ENCODE results near the gene TREX2. TPM values are rescaled to one million over a fixed set of nuclear protein-coding genes. Genes with fewer than 3 reads are reported as not detected.

The TREX2 gene
- total and polyA plus RNA-seq, 11 donors: 0.22 to 0.48 (median 0.29) TPM; not detected in 3

- 86 to 96% (median 90%) methylated on average over 14 to 18 of the region's 18 CpGs for WGBS, 4 donors
- ATAC-seq (no peak), DNase-seq (peak in 3 of 5 donors; percentile 7 to 23 (median 10))
- no peaks in the 10 kb centered on the region for H3K9me3 ChIP-seq
- H3K27me3 ChIP-seq: no peaks in the 10 kb centered on the region
- peaks cover 0 to 36% (median 7%) of the 10 kb centered on the region in 9 donors for H3K36me3 ChIP-seq
- H3K4me1 ChIP-seq: peaks cover 0 to 6% (median 0%) of the 10 kb centered on the region in 12 donors
- intact Hi-C loops (cut with DNase I): loop anchor here in 1 of 10 donors (10.0 kb wide), 1 partner anchor 48 kb away; no protein-coding TSS in a partner anchor
- TF ChIP-seq POLR2A (IDR thresholded peaks at IDR 0.05) (no peak), CTCF (IDR thresholded peaks at IDR 0.05) (no peak)
- H3K4me3 ChIP-seq: no peak overlapping the region
- no peak overlapping the region for H3K27ac ChIP-seq
Measured at GRCh38 chrX:153457136-153457825, 11.4 kb upstream of the TREX2 start.

- H3K27me3 ChIP-seq: no peaks in the 10 kb centered on the region
- peaks cover 0 to 6% (median 0%) of the 10 kb centered on the region in 12 donors for H3K4me1 ChIP-seq
- H3K36me3 ChIP-seq: peaks cover 0 to 33% (median 5%) of the 10 kb centered on the region in 9 donors
- H3K4me3 ChIP-seq: no peak overlapping the region
- H3K9me3 ChIP-seq: no peaks in the 10 kb centered on the region
- H3K27ac ChIP-seq: no peak overlapping the region
- TF ChIP-seq POLR2A (IDR thresholded peaks at IDR 0.05) (no peak), CTCF (IDR thresholded peaks at IDR 0.05) (no peak)
- 87 to 96% (median 93%) methylated on average over 7 to 9 of the region's 9 CpGs for WGBS, 4 donors
- no peak for ATAC-seq
- intact Hi-C loops (cut with DNase I): loop anchor here in 1 of 10 donors (10.0 kb wide), 1 partner anchor 48 kb away; no protein-coding TSS in a partner anchor
- DNase-seq: peak in 2 of 5 donors; percentile 15 to 25
Measured at GRCh38 chrX:153456704-153457103, 10.8 kb upstream of the TREX2 start.

- whole genome bisulfite sequencing, 4 donors: 50 to 77% (median 68%) methylated on average over 9 to 12 of the region's 12 CpGs
- TF ChIP-seq POLR2A (IDR thresholded peaks at IDR 0.05) (no peak), CTCF (IDR thresholded peaks at IDR 0.05) (no peak)
- peak in 4 of 5 donors; percentile 26 to 73 (median 66) for DNase-seq
- H3K27me3 ChIP-seq: no peaks in the 10 kb centered on the region
- H3K36me3 ChIP-seq: peaks cover 0 to 28% (median 5%) of the 10 kb centered on the region in 9 donors
- H3K4me1 ChIP-seq: peaks cover 0 to 6% (median 0%) of the 10 kb centered on the region in 12 donors
- no peak overlapping the region for H3K4me3 ChIP-seq
- H3K27ac ChIP-seq: no peak overlapping the region
- no peaks in the 10 kb centered on the region for H3K9me3 ChIP-seq
- intact Hi-C loops (cut with DNase I): loop anchor here in 1 of 10 donors (10.0 kb wide), 1 partner anchor 49 kb away; no protein-coding TSS in a partner anchor
- ATAC-seq: peak; percentile 70 to 84 (median 80)
Measured at GRCh38 chrX:153456161-153456560, 10.3 kb upstream of the TREX2 start.

- TF ChIP-seq POLR2A (IDR thresholded peaks at IDR 0.05) (no peak), CTCF (IDR thresholded peaks at IDR 0.05) (no peak)
- intact Hi-C loops (cut with DNase I): loop anchor here in 1 of 10 donors (10.0 kb wide), 1 partner anchor 49 kb away; no protein-coding TSS in a partner anchor
- Histone ChIP-seq H3K4me3 (no peak overlapping the region), H3K36me3 (peaks cover 0 to 25% (median 5%) of the 10 kb centered on the region in 9 donors), H3K27me3 (no peaks in the 10 kb centered on the region), H3K4me1 (peaks cover 0 to 6% (median 0%) of the 10 kb centered on the region in 12 donors), H3K9me3 (no peaks in the 10 kb centered on the region), H3K27ac (no peak overlapping the region)
- DNase-seq (peak in 2 of 5 donors; percentile 8 to 12), ATAC-seq (no peak)
- 86 to 90% (median 87%) methylated on average over 12 to 16 of the region's 16 CpGs for WGBS, 4 donors
Measured at GRCh38 chrX:153455571-153455970, 9.7 kb upstream of the TREX2 start.

Measured in heart left ventricle (tissue), 16 donors.